ENCODE measurements around the gene SERPINH1.
A peak's percentile ranks its signal among the peaks of the same experiment; 100 is the strongest.

Gene SERPINH1

DNA sequence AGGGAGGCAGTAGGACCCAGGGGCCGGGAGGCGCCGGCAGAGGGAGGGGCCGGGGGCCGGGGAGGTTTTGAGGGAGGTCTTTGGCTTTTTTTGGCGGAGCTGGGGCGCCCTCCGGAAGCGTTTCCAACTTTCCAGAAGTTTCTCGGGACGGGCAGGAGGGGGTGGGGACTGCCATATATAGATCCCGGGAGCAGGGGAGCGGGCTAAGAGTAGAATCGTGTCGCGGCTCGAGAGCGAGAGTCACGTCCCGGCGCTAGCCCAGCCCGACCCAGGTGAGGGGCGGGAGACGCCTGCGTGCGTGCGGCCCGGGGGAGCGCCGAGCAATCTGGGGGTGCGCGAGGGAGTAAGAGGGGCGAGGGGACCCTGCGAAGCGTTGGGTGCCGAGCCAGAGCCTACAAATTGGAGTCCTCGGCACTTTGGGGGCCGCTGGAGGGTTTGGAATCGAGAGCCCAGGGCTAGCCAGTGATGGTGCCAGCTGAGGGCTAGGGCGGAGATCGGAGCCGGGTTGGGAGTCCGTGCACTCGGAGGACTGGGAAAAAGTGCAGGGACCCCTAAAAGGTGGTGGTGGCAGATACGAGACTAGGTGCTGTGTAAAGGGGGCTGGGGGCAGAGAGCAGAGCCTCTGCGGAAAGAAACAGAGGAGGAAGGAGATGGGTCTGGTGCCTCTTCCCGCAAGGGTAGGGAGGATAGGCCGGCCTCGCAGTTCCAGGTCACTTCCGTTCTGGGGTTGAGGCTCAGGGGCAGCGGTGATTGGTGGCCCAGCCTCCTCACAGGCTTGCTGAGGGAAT is at the start of gene SERPINH1:
SERPINH1 (plus strand) TSS at position 206 of the 788 bp plus-strand sequence. CDS start 4,097 bp downstream, outside the sequence.
- DNase-seq, result no peak

DNA sequence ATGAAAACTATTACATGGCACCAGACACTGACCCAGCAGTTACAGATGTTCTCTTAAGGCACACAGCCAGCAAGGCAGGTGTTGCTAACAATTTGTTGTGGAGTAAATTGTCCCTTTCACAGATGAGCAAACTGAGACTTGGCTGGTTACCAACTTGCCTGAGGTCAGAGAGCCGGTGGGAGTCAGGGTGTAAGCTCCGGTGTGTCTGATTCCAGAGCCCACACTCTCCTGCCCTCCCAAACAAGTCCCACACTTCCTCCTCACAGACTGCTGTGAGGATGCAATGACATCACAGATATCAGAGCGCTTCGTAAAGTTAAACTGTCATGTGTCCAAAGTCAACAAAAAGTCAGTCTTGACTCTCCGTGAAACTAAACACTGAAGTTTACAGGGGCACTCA is 48.8 kb upstream of the SERPINH1 start:
- DNase-seq, result peak in 1 of 2 experiments; percentile 12

DNA sequence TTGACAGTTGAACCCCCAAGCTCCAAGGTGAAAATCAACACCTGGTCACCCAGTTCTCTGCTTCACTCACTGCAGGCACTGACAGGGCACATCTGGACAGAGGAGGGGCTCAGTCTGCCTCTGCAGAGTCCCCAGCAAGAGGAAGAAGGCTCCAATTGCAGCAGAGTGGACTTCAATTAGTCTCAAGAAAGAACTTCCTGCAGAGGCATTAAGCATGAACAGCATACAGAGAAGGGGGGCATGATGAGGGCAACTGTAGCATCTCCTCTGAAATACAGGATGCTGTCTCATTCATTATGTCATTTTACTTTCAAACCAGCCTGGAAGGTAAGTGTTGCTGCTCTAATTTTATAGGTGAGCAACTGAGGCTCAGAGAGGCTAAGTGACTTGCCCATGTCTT is 47.5 kb upstream of the SERPINH1 start:
- no peak for DNase-seq

DNA sequence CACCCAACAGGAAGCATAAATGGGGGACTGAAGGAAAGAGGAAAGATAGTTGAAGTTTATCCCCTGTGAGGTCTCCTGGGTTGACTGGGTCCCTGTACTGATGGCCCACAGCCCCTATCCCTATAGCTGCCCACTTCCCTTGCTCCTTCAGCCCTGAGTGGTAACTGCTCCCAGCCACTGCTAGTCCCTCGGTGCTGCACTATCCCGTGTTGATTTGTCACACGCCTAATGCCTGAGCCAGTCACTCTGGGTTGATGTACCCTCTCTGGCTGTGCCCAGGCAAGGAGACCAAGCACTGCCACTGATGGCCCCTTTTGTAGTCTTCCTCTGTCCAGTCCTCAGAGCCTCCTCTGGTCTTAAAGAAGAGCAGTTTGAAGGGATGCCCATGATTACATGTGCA is 45.9 kb upstream of the SERPINH1 start:
- DNase-seq, result no peak

DNA sequence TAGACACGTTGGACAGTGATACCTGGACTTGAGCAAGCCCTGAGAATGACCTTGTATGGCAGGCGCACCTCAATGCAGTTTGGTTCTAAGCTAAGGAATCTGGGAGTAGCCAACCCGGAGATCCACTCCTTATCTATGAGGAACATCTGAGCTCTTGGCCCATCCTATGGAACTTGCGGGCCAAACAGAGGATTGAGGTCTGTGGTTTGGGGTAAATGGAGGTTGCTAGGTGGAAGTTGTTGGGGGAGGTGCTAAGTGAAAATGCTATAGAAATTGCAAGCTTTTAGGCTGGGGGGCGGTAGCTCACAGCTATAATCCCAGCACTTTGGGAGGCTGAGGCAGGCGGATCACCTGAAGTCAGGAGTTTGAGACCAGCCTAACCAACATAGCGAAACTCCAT is 45.2 kb upstream of the SERPINH1 start:
- no peak for DNase-seq

DNA sequence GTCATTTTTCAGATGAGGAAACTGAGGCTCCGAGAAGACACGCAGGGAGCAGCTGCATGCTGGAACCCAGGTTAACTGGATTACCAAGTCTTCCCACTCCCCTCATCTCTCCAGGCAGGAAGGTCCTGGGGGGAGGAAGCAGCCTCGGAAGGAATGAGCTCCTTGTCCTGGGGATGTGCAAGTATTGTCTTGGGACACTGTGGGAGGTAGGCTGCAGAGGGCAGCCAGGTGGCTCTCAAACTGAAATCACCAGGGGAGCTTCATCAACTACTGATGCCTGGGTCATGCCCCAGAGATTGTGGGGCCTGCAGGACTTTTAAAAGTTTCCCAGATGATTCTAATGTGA is 43.9 kb upstream of the SERPINH1 start:
- no peak for DNase-seq

DNA sequence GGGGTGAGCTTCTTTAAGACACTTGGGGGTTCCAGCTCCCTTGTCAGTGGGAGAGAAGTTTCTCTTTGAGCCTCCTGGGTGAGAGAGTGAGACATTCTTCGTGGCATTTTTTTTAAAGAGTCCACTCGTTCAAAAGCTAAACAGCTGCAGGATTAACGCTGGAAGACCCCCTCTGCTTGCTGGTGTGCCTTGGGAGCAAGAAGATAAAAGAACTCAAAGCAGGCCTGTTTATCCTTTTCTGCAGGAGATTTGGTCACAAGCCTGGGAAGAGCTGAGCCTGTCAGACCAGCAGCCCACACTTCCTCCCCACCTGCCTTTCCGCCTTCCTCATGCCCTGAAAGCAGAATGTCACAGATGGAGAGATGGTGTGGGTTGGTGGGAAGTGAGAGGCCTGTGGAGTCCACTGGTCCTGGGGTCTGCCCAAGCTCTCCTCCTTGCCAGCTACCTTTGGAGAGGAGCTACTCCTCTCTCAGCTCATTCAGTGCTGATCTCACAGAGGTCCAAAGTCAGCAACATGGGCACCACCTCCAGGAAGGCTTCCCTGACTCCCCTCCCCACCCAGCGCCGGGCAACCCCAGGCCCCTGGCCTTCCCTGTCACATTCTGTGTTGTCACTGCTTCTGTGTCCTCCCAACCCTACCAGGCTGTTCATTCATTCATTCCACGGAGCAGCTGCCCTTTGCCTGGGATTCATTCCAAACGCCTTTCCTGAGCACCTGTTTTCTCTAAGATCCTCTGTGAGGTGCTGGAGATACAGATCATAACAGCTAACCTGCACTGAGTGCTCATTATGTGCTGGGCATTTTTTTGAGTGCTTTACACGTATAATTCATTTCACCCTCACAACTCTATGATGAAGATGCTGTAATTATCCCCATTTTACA is 43.0 kb upstream of the SERPINH1 start:
- DNase-seq, result no peak

DNA sequence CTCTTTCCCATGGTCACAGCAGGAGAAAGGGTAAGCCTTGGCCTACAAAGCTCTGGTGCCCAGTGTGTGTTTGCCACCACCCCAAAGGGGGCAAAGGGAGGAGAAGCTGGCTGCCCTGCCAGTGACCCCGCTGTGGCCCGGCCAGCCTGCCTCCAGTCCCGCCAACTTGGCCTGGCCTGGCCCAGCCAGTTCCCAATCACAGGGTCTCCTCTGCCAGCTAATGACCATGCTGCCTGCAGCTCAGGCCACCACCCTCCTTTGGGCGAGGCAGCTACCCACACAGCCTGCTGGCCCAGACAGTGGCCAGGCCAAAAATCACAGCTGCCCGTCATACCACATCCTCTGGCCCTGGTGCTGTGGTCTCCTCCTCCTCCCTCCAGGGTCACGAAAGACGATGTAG is 41.4 kb upstream of the SERPINH1 start:
- DNase-seq, result no peak

DNA sequence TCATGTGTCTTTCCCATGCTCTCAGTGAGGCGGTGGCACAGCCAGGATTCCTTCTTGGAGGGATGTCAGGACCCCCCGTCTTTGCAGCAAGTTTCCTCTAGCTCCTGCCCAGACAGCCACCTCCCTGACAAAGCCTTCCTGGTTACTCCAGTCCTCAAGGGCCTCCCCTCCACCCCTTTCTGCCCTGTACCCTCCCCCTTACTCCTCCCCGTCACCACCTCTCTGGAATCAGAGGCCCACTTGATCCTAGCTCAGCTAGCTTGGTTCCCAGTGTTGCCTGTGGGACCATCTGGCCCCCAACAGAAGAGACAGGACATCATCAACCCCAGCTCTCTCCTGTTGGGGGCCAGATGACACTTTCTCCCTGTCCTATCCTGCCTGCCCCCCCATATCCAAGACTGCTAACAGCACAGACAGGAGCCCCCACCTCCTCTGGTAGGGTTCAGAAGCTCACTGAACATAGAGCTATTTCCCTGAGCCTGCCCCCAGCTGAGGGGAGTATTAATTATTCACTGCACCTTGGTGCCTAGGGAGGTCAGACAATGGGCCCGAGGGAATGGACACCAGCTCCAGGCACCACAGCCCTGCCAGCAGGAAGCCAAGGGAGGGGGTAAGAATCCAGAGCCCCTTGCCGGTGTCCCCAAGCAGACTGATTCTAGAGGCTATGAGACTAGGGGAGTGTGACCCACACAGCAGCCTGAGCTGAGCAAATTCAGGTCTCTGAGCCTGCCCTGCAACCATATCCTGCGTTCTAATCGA is 39.6 kb upstream of the SERPINH1 start:
- no peak for DNase-seq

DNA sequence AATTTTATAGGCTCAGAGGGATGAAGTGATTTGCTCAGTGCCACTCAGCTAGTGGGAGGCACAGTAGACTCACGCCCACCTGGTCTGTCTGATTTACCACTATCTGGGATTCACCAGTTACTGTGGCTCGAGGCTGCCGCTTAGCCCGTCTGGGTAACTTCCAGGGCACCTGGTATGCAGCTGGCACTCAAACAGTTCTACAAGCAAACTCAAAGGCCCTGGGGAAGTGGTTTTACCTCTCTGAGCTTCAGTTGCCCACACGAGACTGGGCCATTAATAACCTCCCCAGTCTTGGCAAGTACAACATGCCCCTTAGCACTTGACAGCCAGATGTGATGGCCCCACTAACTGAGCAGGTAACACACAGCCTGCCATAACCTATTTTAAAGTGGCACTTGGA is 38.9 kb upstream of the SERPINH1 start:
- DNase-seq, result no peak

DNA sequence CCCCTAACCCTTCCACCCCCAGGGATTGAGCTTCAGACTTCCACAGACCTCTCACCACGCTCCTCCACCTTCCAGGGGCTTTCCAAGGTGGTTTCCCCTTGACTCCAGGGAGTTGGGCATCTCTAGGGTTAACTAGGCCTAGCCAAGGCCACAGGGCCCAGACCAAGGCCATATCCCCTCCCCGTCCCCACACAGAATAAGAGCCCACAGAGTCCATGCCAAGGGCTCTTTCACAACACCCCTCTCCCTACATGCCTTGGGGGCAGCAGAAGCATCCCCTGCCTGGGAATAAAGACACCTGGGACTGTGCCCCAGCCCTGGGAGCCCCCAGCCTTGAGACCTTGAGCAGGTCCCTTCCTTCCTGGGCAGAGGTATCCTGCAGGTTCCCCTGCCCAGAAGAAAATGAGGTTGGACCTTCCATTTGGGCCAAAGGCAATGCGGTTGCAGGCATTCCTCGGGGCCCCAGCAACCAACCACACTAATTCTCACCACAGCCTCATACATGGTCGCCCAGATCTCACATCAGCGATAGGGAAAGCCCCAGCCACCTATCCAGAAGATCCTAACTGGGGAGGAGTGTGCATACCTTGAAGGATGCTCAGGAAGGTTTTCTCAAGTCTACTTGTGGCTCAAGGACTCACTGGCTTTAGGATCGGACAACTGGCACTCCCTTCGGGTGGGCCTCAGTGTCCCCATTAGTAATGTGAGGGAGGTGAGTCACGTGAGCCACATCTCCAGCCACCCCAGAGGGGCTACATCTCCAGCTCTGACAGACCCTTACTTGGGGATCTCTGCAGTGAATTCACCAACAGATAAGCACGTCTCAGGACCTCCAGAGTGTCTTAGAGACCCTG is 38.0 kb upstream of the SERPINH1 start:
- no peak for DNase-seq

DNA sequence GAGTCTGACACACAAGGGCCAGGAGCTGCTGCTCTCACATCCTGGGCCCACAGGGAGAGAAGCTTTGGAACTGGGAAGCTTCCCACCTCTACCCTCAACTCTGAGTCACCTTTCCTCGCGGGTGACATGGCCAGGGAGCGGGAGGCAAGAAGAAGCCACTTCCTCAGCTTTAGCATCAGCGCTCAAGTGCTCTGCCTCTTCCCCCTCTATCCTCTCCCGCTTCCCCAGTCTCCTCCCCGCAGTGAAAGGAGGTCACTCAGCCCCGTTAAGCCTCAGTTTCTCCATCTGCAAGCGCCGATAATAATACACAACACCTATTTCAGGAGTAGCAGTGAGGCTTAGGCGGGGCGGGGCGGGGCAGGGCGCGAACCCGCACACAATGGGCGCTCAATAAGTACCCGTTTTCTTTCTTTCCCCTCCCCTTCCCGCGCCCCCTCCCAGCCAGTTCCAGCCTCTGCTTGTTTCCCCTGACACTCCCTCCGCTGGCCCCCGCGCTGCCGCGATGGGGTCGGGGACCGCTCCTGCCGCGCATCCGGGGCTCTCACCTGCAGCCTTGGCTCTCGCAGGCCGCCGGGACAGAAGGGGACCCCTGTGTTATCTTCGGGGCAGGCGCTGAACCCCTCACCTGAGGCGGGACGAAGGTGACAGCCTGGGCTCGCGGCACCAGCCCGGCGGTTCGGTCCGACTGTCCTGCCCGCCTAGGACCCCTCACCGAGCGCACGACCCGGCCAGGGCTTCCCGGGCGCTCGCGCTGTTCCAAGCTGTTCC is 37.2 kb upstream of the SERPINH1 start:
- DNase-seq, result no peak

DNA sequence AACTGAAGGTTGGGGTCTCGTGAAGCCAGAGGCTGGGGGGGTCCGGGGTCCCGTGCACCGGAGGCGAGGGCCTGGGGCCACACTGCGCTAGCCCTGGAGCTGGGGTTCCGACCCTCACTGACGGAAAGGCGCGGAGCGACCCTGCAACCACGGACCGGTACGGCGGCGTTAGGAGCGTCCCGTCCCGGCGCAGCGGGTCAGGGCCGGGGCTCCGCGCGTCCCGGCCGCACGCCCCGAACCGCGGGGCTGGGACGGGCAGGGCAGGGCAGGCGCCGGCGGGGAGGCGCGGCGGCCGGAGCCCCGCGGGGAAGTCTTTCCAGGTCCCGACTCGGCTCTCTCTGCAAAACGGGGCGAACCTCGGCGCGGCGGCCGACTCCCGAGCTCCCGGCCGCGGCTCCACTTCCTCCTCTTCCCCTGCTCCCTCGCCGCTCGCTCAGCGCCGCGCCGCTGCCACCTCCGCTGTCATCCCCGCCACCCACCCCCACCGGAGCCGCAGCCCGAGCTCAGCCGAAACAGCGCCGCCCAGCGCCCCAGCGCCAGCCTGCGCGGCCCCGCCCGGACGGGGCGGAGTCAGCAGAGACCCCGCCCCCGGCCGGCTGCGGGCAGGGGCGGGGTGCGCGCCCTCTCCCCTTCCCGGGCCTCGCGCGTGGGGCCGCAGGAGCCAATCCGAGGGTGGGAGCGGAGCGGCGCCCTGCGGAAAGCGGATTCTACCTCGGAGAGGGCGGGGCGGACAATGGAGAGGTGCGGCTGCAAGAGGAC is 36.4 kb upstream of the SERPINH1 start, which contains the start of gene GDPD5:
GDPD5 (minus strand) TSS at position 509 of the 759 bp plus-strand sequence. CDS start 48,206 bp downstream, outside the sequence.
- peak; percentile 81 to 92 for DNase-seq

DNA sequence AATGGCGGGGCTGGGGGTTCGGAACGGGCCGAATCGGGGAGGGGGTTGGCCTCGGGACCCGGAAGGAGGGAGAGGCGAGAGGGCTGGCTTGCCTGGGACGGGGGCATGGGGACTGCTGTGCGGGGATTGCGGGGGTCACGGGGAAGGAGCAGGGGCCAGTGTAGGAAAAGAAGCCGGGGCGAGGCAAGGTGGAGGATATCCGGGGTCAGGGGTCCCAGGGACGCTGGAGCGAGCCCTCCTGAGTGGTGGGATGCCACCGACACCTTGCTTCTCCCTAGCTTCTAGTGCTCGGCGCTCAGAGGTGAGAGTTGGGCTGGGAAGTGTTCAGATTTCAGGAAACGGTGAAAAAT is 35.9 kb upstream of the SERPINH1 start:
- no peak for DNase-seq

DNA sequence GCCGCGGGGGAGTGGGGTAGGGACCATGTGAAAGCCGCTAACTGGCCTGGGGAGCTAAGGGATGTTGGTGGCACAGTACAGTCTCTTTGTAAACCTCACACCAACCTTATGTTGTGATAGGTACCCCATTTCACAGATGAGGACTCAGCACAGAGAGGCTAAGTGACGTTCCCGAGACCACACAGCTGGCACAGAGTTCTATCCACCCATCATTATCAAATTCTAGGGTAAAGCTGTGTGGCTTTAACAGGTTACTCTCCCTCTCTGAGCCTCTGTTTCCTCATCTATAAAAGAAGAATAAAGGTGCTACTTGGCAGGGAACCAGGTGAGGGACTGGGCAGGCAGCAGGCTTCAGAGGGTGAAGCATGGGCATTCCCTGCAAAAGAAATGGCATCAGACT is 34.9 kb upstream of the SERPINH1 start:
- no peak for DNase-seq

DNA sequence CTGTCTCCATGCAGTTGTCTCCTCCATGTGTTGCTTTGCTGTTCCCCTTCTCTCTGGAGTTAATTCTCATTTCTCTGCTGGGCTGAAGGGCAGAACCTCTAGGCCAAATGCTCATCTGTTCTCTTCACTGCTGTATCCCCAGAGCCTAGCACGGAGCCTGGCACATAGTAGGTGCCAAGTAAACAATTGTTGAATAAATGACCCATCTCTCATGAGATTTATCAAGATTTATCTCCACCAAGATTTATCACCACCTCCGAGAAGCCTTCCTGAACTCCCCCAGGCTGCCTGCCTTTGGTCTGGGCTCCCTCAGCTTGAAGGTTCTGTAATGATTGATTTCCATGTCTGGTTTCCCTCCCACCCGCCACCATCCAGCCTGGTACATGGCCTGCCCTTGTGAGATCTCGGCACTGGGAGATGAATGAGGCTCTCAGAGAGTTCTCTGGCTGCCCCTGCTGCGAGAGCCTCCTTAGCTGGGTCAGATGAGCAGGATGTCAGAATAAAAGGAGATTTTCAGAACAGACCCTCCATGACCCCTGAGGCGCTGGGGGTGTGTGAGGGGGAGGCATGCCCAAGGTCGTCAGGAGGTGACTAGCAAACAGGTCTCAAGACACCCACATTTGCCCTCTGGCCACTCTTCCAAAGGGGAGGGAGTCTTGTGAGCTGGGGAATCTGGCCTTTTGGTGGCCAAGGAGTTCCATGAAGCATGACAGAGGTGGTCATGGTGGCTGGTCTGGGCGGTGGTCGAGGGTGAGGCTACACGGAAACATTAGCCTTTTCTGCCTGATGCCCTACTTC is 33.9 kb upstream of the SERPINH1 start:
- no peak for DNase-seq

DNA sequence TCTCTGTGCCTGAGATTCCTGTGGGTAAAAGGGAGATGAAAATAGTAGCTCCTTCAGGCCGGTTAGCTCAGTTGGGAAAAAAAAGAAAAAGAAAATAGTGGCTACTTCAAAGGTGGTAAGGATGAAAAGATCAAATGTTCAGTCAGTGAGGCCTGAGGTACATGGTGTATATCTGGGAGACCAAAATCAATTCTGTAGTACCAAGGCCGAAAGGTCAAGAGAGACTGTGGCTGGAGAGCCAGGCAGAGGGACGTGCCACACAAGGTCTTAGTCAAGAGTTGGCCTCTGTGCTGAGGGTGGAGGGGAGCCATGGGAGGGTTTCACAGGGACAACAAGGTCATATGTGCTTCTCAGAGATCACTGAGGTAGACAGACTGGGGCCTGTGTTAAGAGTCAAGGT is 31.5 kb upstream of the SERPINH1 start:
- DNase-seq, result no peak

DNA sequence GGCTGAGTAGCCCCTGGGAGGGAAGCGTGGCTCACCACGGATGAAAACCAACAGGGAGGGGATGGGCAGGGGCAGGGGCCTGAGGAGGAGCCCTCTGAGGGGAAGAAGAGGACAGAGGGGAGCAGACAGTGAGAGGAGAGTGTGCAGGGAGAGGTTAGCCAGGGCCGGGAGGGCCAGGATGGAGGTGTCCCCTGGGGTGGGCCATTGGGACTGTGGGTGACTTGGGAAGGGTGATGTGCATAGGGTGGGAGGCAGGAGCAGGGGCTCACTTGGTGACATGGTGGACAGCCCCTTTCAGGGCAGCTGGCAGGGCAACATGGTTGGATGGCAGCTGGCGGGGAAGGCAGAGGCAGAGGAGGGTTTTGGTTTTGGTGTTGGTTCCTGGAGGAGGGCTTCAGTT is 30.7 kb upstream of the SERPINH1 start:
- no peak for DNase-seq

DNA sequence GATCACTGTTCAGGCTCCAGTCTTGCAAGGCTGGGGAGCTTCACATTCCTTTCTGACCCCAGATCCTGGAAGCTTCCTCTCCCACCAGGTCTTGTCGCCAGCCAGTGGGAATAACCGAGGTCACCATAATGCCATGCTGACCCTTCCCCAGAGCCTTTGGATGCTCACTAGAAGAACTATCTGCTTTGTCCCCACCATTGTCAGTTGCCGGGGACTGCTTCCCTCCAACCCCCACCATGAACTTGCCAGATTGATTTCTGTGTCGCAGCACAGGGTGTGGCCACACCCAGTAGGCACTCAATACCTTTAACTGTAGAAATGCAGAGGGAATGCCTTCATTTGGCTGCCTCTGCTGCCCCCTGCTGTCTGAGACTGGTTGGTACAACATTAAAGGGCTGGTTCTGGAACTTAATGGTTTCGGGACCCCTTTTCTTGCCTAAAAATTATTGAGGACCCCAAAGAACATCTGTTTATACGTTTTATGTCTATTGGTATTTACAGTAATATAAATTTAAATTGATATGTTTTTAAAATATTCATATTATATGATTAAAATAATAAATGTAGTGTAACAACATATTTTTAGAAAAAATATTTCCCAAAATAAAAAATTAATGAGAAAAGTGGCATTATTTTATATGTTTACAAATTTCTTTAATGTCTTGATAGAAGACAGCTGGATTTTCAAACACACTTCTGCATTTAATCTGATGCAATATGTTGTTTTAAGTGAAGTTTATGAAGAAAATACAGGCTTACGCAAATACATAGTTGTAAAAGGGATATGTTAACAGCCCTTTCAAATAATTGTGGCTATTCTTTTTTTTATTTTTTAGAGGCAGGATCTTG is 29.6 kb upstream of the SERPINH1 start:
- peak; percentile 60 to 66 for DNase-seq

Data from NCI-H2081 (cell line).